ENCODE results near the gene KLHL2. TPM values are rescaled to one million over a fixed set of nuclear protein-coding genes. Genes with fewer than 3 reads are reported as not detected.

Gene KLHL2
- total and polyA plus RNA-seq, 8 donors: 4.1 to 12.2 (median 6.9) TPM

GRCh38 chr4:165201806-165202205, 5.6 kb upstream of the KLHL2 start:
- Histone ChIP-seq H3K36me3 (no peaks in the 10 kb centered on the region), H3K27me3 (no peaks in the 10 kb centered on the region), H3K4me1 (peaks cover 0 to 25% (median 7%) of the 10 kb centered on the region in 3 donors), H3K4me3 (no peak overlapping the region), H3K27ac (no peak overlapping the region), H3K9me3 (no peaks in the 10 kb centered on the region)
- DNase-seq: no peak
- intact Hi-C loops (cut with DNase I): no loop called here
- FAIRE-seq: no peak
- 73 to 88% methylated on average over 1 of the region's 1 CpG for WGBS, 2 donors
- no peak for ATAC-seq
- no peak for TF ChIP-seq CTCF (IDR thresholded peaks at IDR 0.05)

- DNase-seq (no peak), FAIRE-seq (no peak), ATAC-seq (no peak)
- intact Hi-C loops (cut with DNase I): no loop called here
- Histone ChIP-seq H3K27me3 (no peaks in the 10 kb centered on the region), H3K36me3 (no peaks in the 10 kb centered on the region), H3K27ac (no peak overlapping the region), H3K4me1 (peaks cover 0 to 25% (median 7%) of the 10 kb centered on the region in 3 donors), H3K9me3 (no peaks in the 10 kb centered on the region), H3K4me3 (no peak overlapping the region)
- WGBS, 2 donors: 76 to 79% methylated on average over 8 of the region's 8 CpGs
- TF ChIP-seq CTCF (IDR thresholded peaks at IDR 0.05): no peak
Measured at GRCh38 chr4:165203541-165204461, 3.6 kb upstream of the KLHL2 start.

GRCh38 chr4:165204462-165204830, 2.9 kb upstream of the KLHL2 start:
- WGBS, 2 donors: 82 to 89% methylated on average over 3 of the region's 3 CpGs
- Histone ChIP-seq H3K4me3 (no peak overlapping the region), H3K27me3 (no peaks in the 10 kb centered on the region), H3K27ac (no peak overlapping the region), H3K9me3 (no peaks in the 10 kb centered on the region), H3K36me3 (no peaks in the 10 kb centered on the region), H3K4me1 (peaks cover 0 to 19% (median 5%) of the 10 kb centered on the region in 3 donors)
- ATAC-seq (no peak), FAIRE-seq (no peak), DNase-seq (no peak)
- intact Hi-C loops (cut with DNase I): no loop called here
- TF ChIP-seq CTCF (IDR thresholded peaks at IDR 0.05): no peak

- Histone ChIP-seq H3K9me3 (no peaks in the 10 kb centered on the region), H3K27me3 (no peaks in the 10 kb centered on the region), H3K4me1 (peaks cover 0 to 9% (median 5%) of the 10 kb centered on the region in 3 donors), H3K27ac (peak overlapping the region; percentile 55 to 85 (median 80)), H3K36me3 (no peaks in the 10 kb centered on the region), H3K4me3 (peak overlapping the region; percentile 38 to 95 (median 76))
- peak; percentile 18 to 50 (median 32) for ATAC-seq
- 0% methylated on average over 25 to 28 of the region's 28 CpGs for WGBS, 2 donors
- FAIRE-seq: no peak
- TF ChIP-seq CTCF (IDR thresholded peaks at IDR 0.05): no peak
- DNase-seq: peak in 1 of 6 donors; percentile 87
- intact Hi-C loops (cut with DNase I): no loop called here
Measured at GRCh38 chr4:165207016-165207430, 338 bp upstream of the KLHL2 start.

- WGBS, 2 donors: 1 to 2% methylated on average over 13 of the region's 13 CpGs
- no peak for DNase-seq
- no peak for FAIRE-seq
- Histone ChIP-seq H3K4me3 (peak overlapping the region; percentile 66 to 95 (median 82)), H3K27ac (peak overlapping the region in 3 of 4 donors; percentile 82 to 85 (median 84)), H3K36me3 (no peaks in the 10 kb centered on the region), H3K27me3 (no peaks in the 10 kb centered on the region), H3K9me3 (no peaks in the 10 kb centered on the region), H3K4me1 (peaks cover 0 to 9% (median 5%) of the 10 kb centered on the region in 3 donors)
- intact Hi-C loops (cut with DNase I): no loop called here
- TF ChIP-seq CTCF (IDR thresholded peaks at IDR 0.05): no peak
- ATAC-seq: peak; percentile 3 to 19 (median 14)
Measured at GRCh38 chr4:165208221-165208652, 876 bp downstream of the KLHL2 start.
